ENCODE results near the gene HOXB13. TPM values are rescaled to one million over a fixed set of nuclear protein-coding genes. Genes with fewer than 3 reads are reported as not detected.

The HOXB13 gene
- under 0.01 TPM in 1 of 2 replicates, not detected in the other for total RNA-seq

GRCh38 chr17:48728232-48729231 is at the start of gene HOXB13:
Gene HOXB13, minus strand, starts transcription at chr17:48728750. Its CDS starts 157 bp downstream, at chr17:48728593.
- peak; percentile 34 to 37 for DNase-seq (ENCODE audit: low read depth in 2 of 2)

- DNase-seq (ENCODE audit: low read depth in 2 of 2): no peak
Observed at GRCh38 chr17:48776602-48777001, 48.1 kb upstream of the HOXB13 start.

GRCh38 chr17:48773245-48773644 is 44.7 kb upstream of the HOXB13 start:
- DNase-seq (ENCODE audit: low read depth in 2 of 2): no peak

- DNase-seq (ENCODE audit: low read depth in 2 of 2): no peak
Observed at GRCh38 chr17:48770954-48771353, 42.4 kb upstream of the HOXB13 start.

- DNase-seq (ENCODE audit: low read depth in 2 of 2): no peak
Observed at GRCh38 chr17:48769009-48769675, 40.6 kb upstream of the HOXB13 start.

- no peak for DNase-seq (ENCODE audit: low read depth in 2 of 2)
Observed at GRCh38 chr17:48767263-48767774, 38.8 kb upstream of the HOXB13 start.

GRCh38 chr17:48761114-48761513 is 32.6 kb upstream of the HOXB13 start:
- DNase-seq (ENCODE audit: low read depth in 2 of 2): no peak

GRCh38 chr17:48760411-48760810 is 31.9 kb upstream of the HOXB13 start:
- DNase-seq (ENCODE audit: low read depth in 2 of 2): no peak

- DNase-seq (ENCODE audit: low read depth in 2 of 2): no peak
Observed at GRCh38 chr17:48759288-48759687, 30.7 kb upstream of the HOXB13 start.

GRCh38 chr17:48757524-48757961 is 29.0 kb upstream of the HOXB13 start:
- DNase-seq (ENCODE audit: low read depth in 2 of 2): no peak

GRCh38 chr17:48756830-48757251 is 28.3 kb upstream of the HOXB13 start:
- DNase-seq (ENCODE audit: low read depth in 2 of 2): no peak

- DNase-seq (ENCODE audit: low read depth in 2 of 2): no peak
Observed at GRCh38 chr17:48755356-48755755, 26.8 kb upstream of the HOXB13 start.

GRCh38 chr17:48754500-48755261 is 26.1 kb upstream of the HOXB13 start:
- no peak for DNase-seq (ENCODE audit: low read depth in 2 of 2)

GRCh38 chr17:48753794-48754499 is 25.4 kb upstream of the HOXB13 start:
- no peak for DNase-seq (ENCODE audit: low read depth in 2 of 2)

GRCh38 chr17:48752399-48753288 is 24.1 kb upstream of the HOXB13 start:
- no peak for DNase-seq (ENCODE audit: low read depth in 2 of 2)

- no peak for DNase-seq (ENCODE audit: low read depth in 2 of 2)
Observed at GRCh38 chr17:48751733-48752398, 23.3 kb upstream of the HOXB13 start.

GRCh38 chr17:48751172-48751571 is 22.6 kb upstream of the HOXB13 start:
- no peak for DNase-seq (ENCODE audit: low read depth in 2 of 2)

- no peak for DNase-seq (ENCODE audit: low read depth in 2 of 2)
Observed at GRCh38 chr17:48749621-48750553, 21.3 kb upstream of the HOXB13 start.
